ENCODE results near the gene MRRF.

Gene MRRF

GRCh38 chr9:122333169-122333808, 68.6 kb downstream of the MRRF start:
- DNase-seq: no peak

- DNase-seq: no peak
These were observed 70.2 kb downstream of the MRRF start for GRCh38 chr9:122334916-122335315.

- no peak for DNase-seq
These were observed 71.5 kb downstream of the MRRF start for GRCh38 chr9:122336189-122336588.

GRCh38 chr9:122336866-122337555, 72.3 kb downstream of the MRRF start:
- DNase-seq: no peak

- DNase-seq: no peak
These were observed 72.9 kb downstream of the MRRF start for GRCh38 chr9:122337556-122337929.

- DNase-seq: no peak
These were observed 73.9 kb downstream of the MRRF start for GRCh38 chr9:122338536-122338935.

GRCh38 chr9:122338994-122339393, 74.3 kb downstream of the MRRF start:
- no peak for DNase-seq

- no peak for DNase-seq
These were observed 74.9 kb downstream of the MRRF start for GRCh38 chr9:122339579-122339978.

- DNase-seq: no peak
These were observed 75.5 kb downstream of the MRRF start for GRCh38 chr9:122340161-122340560.

- no peak for DNase-seq
These were observed 77.8 kb downstream of the MRRF start for GRCh38 chr9:122342323-122343050.

- DNase-seq: peak in 1 of 6 experiments; percentile 14
These were observed 82.0 kb downstream of the MRRF start for GRCh38 chr9:122346478-122347347.

- DNase-seq: no peak
These were observed 82.9 kb downstream of the MRRF start for GRCh38 chr9:122347348-122348287.

GRCh38 chr9:122348288-122348777, 83.7 kb downstream of the MRRF start:
- DNase-seq: no peak

GRCh38 chr9:122348791-122349190, 84.1 kb downstream of the MRRF start:
- no peak for DNase-seq

- DNase-seq: no peak
These were observed 84.5 kb downstream of the MRRF start for GRCh38 chr9:122349201-122349600.

- peak; percentile 26 to 72 (median 64) for DNase-seq
These were observed 86.1 kb downstream of the MRRF start for GRCh38 chr9:122350577-122351355.

GRCh38 chr9:122354536-122355199, 90.0 kb downstream of the MRRF start:
- DNase-seq: no peak

- no peak for DNase-seq
These were observed 90.7 kb downstream of the MRRF start for GRCh38 chr9:122355336-122355875.

- no peak for DNase-seq
These were observed 91.9 kb downstream of the MRRF start for GRCh38 chr9:122356627-122357026.

GRCh38 chr9:122360891-122361290, 96.2 kb downstream of the MRRF start:
- DNase-seq: no peak

Data from stimulated activated naive CD4-positive, alpha-beta T cell (primary cell).